Heart left ventricle (tissue), 13 donors: Measurements from ENCODE around the gene ERMP1.

Source experiments
- CTCF ChIP-seq, 12 donors: fragments of 200-600 bp; sonication (generic) in 4 of 12; IDR thresholded peaks; one replicate each; pipeline versions ENCODE4 v1.5.0 to v1.8.0; 2018 to 2022; ENCODE audit warnings: antibody characterized with exemption in 12 of 12, mild to moderate bottlenecking in 5 of 12
- POLR2A ChIP-seq, 2 donors: fragments of 450-650 bp; IDR thresholded peaks; one replicate each; pipeline ENCODE4 v1.6.1; 2017; ENCODE audit warnings: antibody characterized with exemption in 2 of 2, mild to moderate bottlenecking in 2 of 2, moderate library complexity in 2 of 2
- donor health status: ischemic (EF 13 %, LVEDD 7.1; RV severe dilation, severe dysfunction).
- donor health status: DM: no; HTN: yes; CAD: no.
- donor health status: DM: no; HTN: no; CAD: no.
- donor health status: ischemic (EF 25% LVEDD 6.9; RV normal size, moderate dysfunction).
- donor health status: ischemic (EF 25% LVEDD 5.7; RV mildly dilated, moderate dysfunction).
- donor health status: ischemic (EF 35%, LVEDD 5.7; RV mildly dilated, moderate dysfunction).
- donor health status: nonischemic (EF 11% LVEDD 7.7; RV severe dilation, severe dysfunction).
- donor health status: DM: yes; HTN: yes; CAD: no.
- donor health status: PGD.
- donor health status: ischemic (EF 29% LVEDD 5.4; RV normal size, mild dysfunction).
- donor health status: nonischemic (EF 23%, LVEDD 6.1; RV moderate dilation, normal function).

DNA sequence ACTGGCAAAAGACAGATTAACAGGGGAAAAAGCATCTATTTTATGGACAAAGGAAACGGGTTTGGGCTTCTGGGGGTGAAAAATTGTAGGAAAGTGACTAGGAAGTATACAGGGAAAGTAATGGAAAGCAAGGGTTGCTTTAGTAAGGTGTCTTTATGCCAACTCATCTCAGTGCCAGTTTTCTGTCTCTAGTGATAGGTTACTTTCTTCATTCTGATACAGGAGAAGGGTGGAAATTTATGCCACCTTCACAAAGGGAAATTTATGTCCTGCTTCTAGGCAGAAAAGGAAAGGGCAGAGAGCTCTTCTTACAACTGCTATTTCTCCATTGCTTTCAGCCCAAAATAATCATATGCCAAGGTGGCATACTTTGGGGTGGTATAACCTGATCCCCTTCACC lies 20.1 kb upstream of the ERMP1 start:
- TF ChIP-seq POLR2A (IDR thresholded peaks at IDR 0.05): no peak
- no peak for TF ChIP-seq CTCF (IDR thresholded peaks at IDR 0.05)
